Upper lobe of left lung (tissue), 6 donors: Measurements from ENCODE around the gene GLRA1. TPM values are rescaled to one million over a fixed set of nuclear protein-coding genes. Genes with fewer than 3 reads are reported as not detected.

Experiments used
- ATAC-seq, 2 donors: fragments of 200-7000 bp; cut with Tn5 transposase; one replicate each; pipeline ENCODE4 v1.9.1; 2022; ENCODE audit warnings: mild to moderate bottlenecking in 2 of 2, moderate library complexity in 2 of 2; ENCODE audit not compliant: low FRiP score in 2 of 2
- DNase-seq, 2 donors: peaks; one replicate each; pipeline ENCODE4 v3.0.0-alpha.2; 2019 to 2020
- H3K27ac ChIP-seq, 4 donors: fragments of 200-600 bp; sonication (generic); one replicate each; pipeline ENCODE4 v1.5.1; 2016 to 2019
- H3K27me3 ChIP-seq, 4 donors: fragments of 200-600 bp; sonication (generic); one replicate each; pipeline ENCODE4 v1.5.1; 2017 to 2019
- H3K36me3 ChIP-seq, 4 donors: fragments of 200-600 bp; sonication (generic); one replicate each; pipeline ENCODE4 v1.5.1; 2016 to 2019
- H3K4me1 ChIP-seq, 4 donors: fragments of 200-600 bp; sonication (generic); one replicate each; pipeline ENCODE4 v1.5.1; 2018 to 2019
- H3K4me3 ChIP-seq, 4 donors: fragments of 200-600 bp; sonication (generic); one replicate each; pipeline ENCODE4 v1.5.1; 2017 to 2019; ENCODE audit warnings: mild to moderate bottlenecking in 2 of 4, moderate library complexity in 1 of 4
- H3K9me3 ChIP-seq, 4 donors: fragments of 200-600 bp; sonication (generic); one replicate each; pipeline ENCODE4 v1.5.1; 2018 to 2019
- CTCF ChIP-seq, 6 experiments: fragments of 450-650 bp in 4 of 6; fragments of 200-600 bp in 2 of 6; sonication (generic) in 2 of 6; IDR thresholded peaks; one replicate each; pipeline ENCODE4 v1.5.1; 2016 to 2019; ENCODE audit warnings: antibody characterized with exemption in 6 of 6
- EP300 ChIP-seq, 4 donors: sonication (generic); formaldehyde crosslinking; IDR thresholded peaks; one replicate each; pipeline ENCODE4 v1.5.1; 2017; ENCODE audit warnings: antibody characterized with exemption in 4 of 4, control low read depth in 2 of 4
- POLR2A ChIP-seq, 4 donors: fragments of 450-650 bp; IDR thresholded peaks; one replicate each; pipeline ENCODE4 v1.5.1; 2016 to 2017; ENCODE audit warnings: antibody characterized with exemption in 4 of 4, mild to moderate bottlenecking in 2 of 4
- POLR2AphosphoS5 ChIP-seq, 2 donors: sonication (generic); formaldehyde crosslinking; IDR thresholded peaks; one replicate each; pipeline ENCODE4 v1.5.1; 2017; ENCODE audit warnings: antibody characterized with exemption in 2 of 2
- WGBS, 2 donors: methylation state at CpG; one replicate each; pipeline ENCODE4 v1.1.5; 2017 to 2018; 5-methylcytosine and 5-hydroxymethylcytosine counted together
- total RNA-seq, 6 donors: library from RNA; depleted of rRNA in 4 of 6; stranded (reverse); fragments of >200 nt in 4 of 6; gene quantifications; one replicate each; pipeline versions ENCODE4 v1.1.0 to v1.2.1, GENCODE V29; 2016 to 2021
- donor health status: DM: no; HTN: no; CAD: no; lungs with moderate emphysema.
- donor health status: DM: no; HTN: yes; CAD: no; lungs with severe emphysema.

The GLRA1 gene
- total RNA-seq, 6 donors from 2014 or later, result not detected

- Histone ChIP-seq H3K27ac (no peak overlapping the region), H3K4me3 (no peak overlapping the region), H3K4me1 (peaks cover 0 to 3% (median 0%) of the 10 kb centered on the region in 4 donors), H3K36me3 (no peaks in the 10 kb centered on the region), H3K9me3 (no peaks in the 10 kb centered on the region), H3K27me3 (no peaks in the 10 kb centered on the region)
- no peak for DNase-seq
- WGBS, 2 donors, result 64 to 67% methylated on average over 3 to 4 of the region's 4 CpGs
- ATAC-seq, result no peak
- TF ChIP-seq CTCF (IDR thresholded peaks at IDR 0.05) (no peak), POLR2AphosphoS5 (IDR thresholded peaks at IDR 0.05) (no peak), POLR2A (IDR thresholded peaks at IDR 0.05) (no peak), EP300 (IDR thresholded peaks at IDR 0.05) (no peak)
Measured at GRCh38 chr5:151892393-151892792, 32.3 kb downstream of the GLRA1 start.

- 35 to 42% methylated on average over 3 of the region's 3 CpGs for WGBS, 2 donors
- TF ChIP-seq POLR2AphosphoS5 (IDR thresholded peaks at IDR 0.05), result no peak
- TF ChIP-seq CTCF (IDR thresholded peaks at IDR 0.05), result no peak
- no peak for ATAC-seq
Measured at GRCh38 chr5:151890299-151890698, 34.4 kb downstream of the GLRA1 start.

GRCh38 chr5:151889614-151890013, 35.0 kb downstream of the GLRA1 start:
- H3K27ac ChIP-seq, result no peak overlapping the region
- no peaks in the 10 kb centered on the region for H3K9me3 ChIP-seq
- H3K4me3 ChIP-seq, result no peak overlapping the region
- DNase-seq (no peak), ATAC-seq (no peak)
- TF ChIP-seq POLR2AphosphoS5 (IDR thresholded peaks at IDR 0.05) (no peak), CTCF (IDR thresholded peaks at IDR 0.05) (no peak), POLR2A (IDR thresholded peaks at IDR 0.05) (no peak)
- WGBS, 2 donors, result 55 to 66% methylated on average over 6 of the region's 6 CpGs
- H3K27me3 ChIP-seq, result no peaks in the 10 kb centered on the region
- no peaks in the 10 kb centered on the region for H3K4me1 ChIP-seq
- H3K36me3 ChIP-seq, result no peaks in the 10 kb centered on the region

More at GRCh38 chr5:151890299-151890698, 34.4 kb downstream of the GLRA1 start:
- no peak overlapping the region for H3K4me3 ChIP-seq
- no peaks in the 10 kb centered on the region for H3K27me3 ChIP-seq
- H3K9me3 ChIP-seq, result no peaks in the 10 kb centered on the region
- H3K4me1 ChIP-seq, result no peaks in the 10 kb centered on the region
- DNase-seq, result no peak
- no peaks in the 10 kb centered on the region for H3K36me3 ChIP-seq
- H3K27ac ChIP-seq, result no peak overlapping the region

GRCh38 chr5:151886546-151887275, 37.9 kb downstream of the GLRA1 start:
- Histone ChIP-seq H3K27ac (no peak overlapping the region), H3K4me1 (no peaks in the 10 kb centered on the region), H3K36me3 (no peaks in the 10 kb centered on the region), H3K9me3 (no peaks in the 10 kb centered on the region), H3K27me3 (no peaks in the 10 kb centered on the region), H3K4me3 (no peak overlapping the region)
- 78 to 89% methylated on average over 4 of the region's 4 CpGs for WGBS, 2 donors
- DNase-seq, result no peak
- ATAC-seq, result no peak
- TF ChIP-seq EP300 (IDR thresholded peaks at IDR 0.05) (no peak), POLR2AphosphoS5 (IDR thresholded peaks at IDR 0.05) (no peak), POLR2A (IDR thresholded peaks at IDR 0.05) (no peak), CTCF (IDR thresholded peaks at IDR 0.05) (no peak)
